Endothelial cell of umbilical vein (primary cell): Measurements from ENCODE around the gene CCL2. TPM values are rescaled to one million over a fixed set of nuclear protein-coding genes. Genes with fewer than 3 reads are reported as not detected.

ENCODE experiments used
- BruUV-seq: library from RNA; stranded (reverse); fragments of 400-500 nt; replicated peaks from 2 replicates; lab custom pipeline; 2021; lab: Mats Ljungman, UMichigan
- CTCF ChIA-PET: fragments of 300-600, 350-600 bp; sonication (Branson Sonifier 250); formaldehyde crosslinking; loops from one replicate; lab custom pipeline; 2021; ENCODE audit warnings: antibody characterized with exemption, inconsistent platforms; lab: Charles Lee
- POLR2A ChIA-PET: fragments of 300-600, 350-600 bp; sonication (Branson Sonifier 250); formaldehyde crosslinking; loops from one replicate; lab custom pipeline; 2021; ENCODE audit warnings: antibody characterized with exemption, inconsistent platforms; lab: Charles Lee
- DNase-seq: peaks from one replicate; pipeline ENCODE4 v3.0.0-alpha.2; 2011; ENCODE audit warnings: low read depth, low spot score
- FAIRE-seq: peaks from 2 replicates; lab custom pipeline; 2011; peaks lifted over from hg19 to GRCh38; lab: Jason Lieb, UNC
- H2AFZ ChIP-seq: 2 replicates; pipeline ENCODE4 v1.6.0; 2012; ENCODE audit warnings: low read depth, low read length, control low read depth, inconsistent platforms
- H3K27ac ChIP-seq: 2 replicates; pipeline ENCODE4 v1.5.1; 2011; ENCODE audit warnings: low read depth, mild to moderate bottlenecking, control low read depth, low read length, moderate library complexity; ENCODE audit not compliant: insufficient read depth
- H3K27me3 ChIP-seq, 2 experiments: 2 replicates each; pipeline versions ENCODE4 v1.6.0 to v1.6.1; 2011; ENCODE audit warnings: low read length in 2 of 2, mixed read lengths in 1 of 2; ENCODE audit not compliant: control insufficient read depth in 2 of 2, insufficient read depth in 2 of 2
- H3K36me3 ChIP-seq, 2 experiments: 2 replicates in 1 of 2; 3 replicates in 1 of 2; pipeline ENCODE4 v1.5.1; 2011; ENCODE audit warnings: low read length in 2 of 2, mild to moderate bottlenecking in 1 of 2, moderate library complexity in 1 of 2; ENCODE audit not compliant: control insufficient read depth in 2 of 2, insufficient read depth in 2 of 2; ENCODE audit errors: extremely low read depth in 1 of 2
- H3K4me1 ChIP-seq: 3 replicates; pipeline ENCODE4 v1.5.1; 2011; ENCODE audit warnings: mild to moderate bottlenecking, low read length; ENCODE audit not compliant: control insufficient read depth, insufficient read depth; ENCODE audit errors: extremely low read depth
- H3K4me2 ChIP-seq: 2 replicates; pipeline ENCODE4 v1.6.1; 2011; ENCODE audit warnings: low read length, control low read depth, mixed read lengths; ENCODE audit not compliant: insufficient read depth
- H3K4me3 ChIP-seq, 3 experiments: fragments of 200-600 bp in 1 of 3; sonication (generic), shearing (Covaris generic) in 1 of 3; replicated peaks in 1 of 3; 2 replicates each; pipeline ENCODE4 v1.5.1; 2011 to 2016; ENCODE audit warnings: control low read depth in 3 of 3, low read length in 3 of 3, mild to moderate bottlenecking in 2 of 3, inconsistent platforms in 1 of 3, low read depth in 1 of 3, moderate library complexity in 1 of 3; ENCODE audit not compliant: insufficient read depth in 1 of 3
- H3K79me2 ChIP-seq: 2 replicates; pipeline ENCODE4 v1.6.0; 2012; ENCODE audit warnings: low read length, inconsistent platforms; ENCODE audit not compliant: control insufficient read depth, insufficient read depth
- H3K9ac ChIP-seq: replicated peaks from 2 replicates; pipeline ENCODE3; 2011; ENCODE audit warnings: low read length, control low read depth; ENCODE audit not compliant: insufficient read depth; ENCODE audit errors: extremely low read depth
- H3K9me1 ChIP-seq: replicated peaks from 3 replicates; pipeline ENCODE4 v1.6.0; 2011; ENCODE audit warnings: mild to moderate bottlenecking, low read length; ENCODE audit not compliant: control insufficient read depth, insufficient read depth; ENCODE audit errors: extremely low read depth
- H3K9me3 ChIP-seq: replicated peaks from 2 replicates; pipeline ENCODE4 v1.5.1; 2012; ENCODE audit warnings: low read length, inconsistent platforms; ENCODE audit not compliant: control insufficient read depth, insufficient read depth
- H4K20me1 ChIP-seq: replicated peaks from 2 replicates; pipeline ENCODE3; 2011; ENCODE audit warnings: mild to moderate bottlenecking, low read length; ENCODE audit not compliant: control insufficient read depth, insufficient read depth; ENCODE audit errors: extremely low read depth
- FOS ChIP-seq: IDR thresholded peaks from 2 replicates; pipeline ENCODE4 v1.6.1; 2011; ENCODE audit warnings: mild to moderate bottlenecking, low read length, moderate library complexity, borderline replicate concordance; ENCODE audit not compliant: insufficient read depth
- GATA2 ChIP-seq: IDR thresholded peaks from 2 replicates; pipeline ENCODE4 v1.7.0; 2011; ENCODE audit warnings: low read depth, mild to moderate bottlenecking, moderate library complexity, mixed read lengths, low read length; ENCODE audit not compliant: insufficient read length, insufficient read depth
- JUN ChIP-seq: IDR thresholded peaks from 2 replicates; pipeline ENCODE4 v1.6.1; 2011; ENCODE audit warnings: borderline replicate concordance, low read depth; ENCODE audit not compliant: insufficient read length, insufficient read depth
- MYC ChIP-seq: IDR thresholded peaks from one replicate; pipeline ENCODE4 v1.6.1; 2011; ENCODE audit warnings: mild to moderate bottlenecking, low read depth, low read length
- POLR2A ChIP-seq: IDR thresholded peaks from 2 replicates; pipeline ENCODE4 v1.6.1; 2012; ENCODE audit warnings: low read depth, mild to moderate bottlenecking, control low read depth, low read length
- dilution Hi-C: fragments of 300-500 bp; cut with MboI; formaldehyde crosslinking; loops from one replicate; pipeline ENCODE4 v1.15.0; 2019; ENCODE audit warnings: low sequenced_read_pairs; ENCODE audit not compliant: extremely low pct_ligation_motif_present
- intact Hi-C: fragments of 100-400 bp; cut with micrococcal nuclease; formaldehyde crosslinking; loops from one replicate; pipeline ENCODE4 v1.10.0; 2022
- polyA plus RNA-seq, 4 experiments: library from polyadenylated mRNA; depleted of rRNA in 3 of 4; stranded (reverse) in 3 of 4; unstranded in 1 of 4; fragments of >200 nt; gene quantifications; 2 replicates each; pipeline versions ENCODE4 v1.2.1 to v1.2.3, GENCODE V29; 2011 to 2012; ENCODE audit warnings: missing spikeins in 1 of 4
- total RNA-seq: library from RNA; stranded (reverse); gene quantifications from 2 replicates; pipeline ENCODE4 v1.2.3, GENCODE V29; 2021
- TF ChIP-seq, protein P1 (sequence below): IDR thresholded peaks from 2 replicates; pipeline ENCODE4 v1.6.1; 2011; ENCODE audit not compliant: insufficient read depth, insufficient read length
- TF ChIP-seq, protein P2 (sequence below), 2 donors: IDR thresholded peaks; 1 replicate in 1 of 2; 2 replicates in 1 of 2; pipeline ENCODE4 v1.5.1; 2011; ENCODE audit warnings: low read length in 2 of 2, mild to moderate bottlenecking in 2 of 2, moderate library complexity in 2 of 2, control low read depth in 1 of 2, inconsistent platforms in 1 of 2, low read depth in 1 of 2; ENCODE audit not compliant: insufficient read depth in 1 of 2; ENCODE audit errors: extremely low read depth in 1 of 2

Gene CCL2
- total and polyA plus RNA-seq, 2 donors (not counting 3 experiments of a cell fraction or from before 2014, with no cell fraction given): 238 to 599 TPM

- intact Hi-C loops: no loop called here
- no peak for FAIRE-seq
These were observed 49.7 kb upstream of the CCL2 start for GRCh38 chr17:34205401-34205800.

More at GRCh38 chr17:34205401-34205800, 49.7 kb upstream of the CCL2 start:
- H3K27ac ChIP-seq: no peak overlapping the region
- CTCF ChIA-PET: interaction anchor here (0.6 to 8.8 kb wide), 4 partner anchors 105 to 1558 kb away, joined by 3 to 561 read pairs (median 103); partner anchors contain the start of genes CCL1 and CCL13
- H3K79me2 ChIP-seq: no peaks in the 10 kb centered on the region
- POLR2A ChIA-PET: no interaction called here
- H3K36me3 ChIP-seq: no peaks in the 10 kb centered on the region
- no peak overlapping the region for H3K4me3 ChIP-seq
- TF ChIP-seq MYC (no peak), POLR2A (no peak), JUN (no peak), FOS (no peak), GATA2 (no peak)
- TF ChIP-seq, protein P1, sequence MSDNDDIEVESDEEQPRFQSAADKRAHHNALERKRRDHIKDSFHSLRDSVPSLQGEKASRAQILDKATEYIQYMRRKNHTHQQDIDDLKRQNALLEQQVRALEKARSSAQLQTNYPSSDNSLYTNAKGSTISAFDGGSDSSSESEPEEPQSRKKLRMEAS: no peak
- TF ChIP-seq, protein P2, sequence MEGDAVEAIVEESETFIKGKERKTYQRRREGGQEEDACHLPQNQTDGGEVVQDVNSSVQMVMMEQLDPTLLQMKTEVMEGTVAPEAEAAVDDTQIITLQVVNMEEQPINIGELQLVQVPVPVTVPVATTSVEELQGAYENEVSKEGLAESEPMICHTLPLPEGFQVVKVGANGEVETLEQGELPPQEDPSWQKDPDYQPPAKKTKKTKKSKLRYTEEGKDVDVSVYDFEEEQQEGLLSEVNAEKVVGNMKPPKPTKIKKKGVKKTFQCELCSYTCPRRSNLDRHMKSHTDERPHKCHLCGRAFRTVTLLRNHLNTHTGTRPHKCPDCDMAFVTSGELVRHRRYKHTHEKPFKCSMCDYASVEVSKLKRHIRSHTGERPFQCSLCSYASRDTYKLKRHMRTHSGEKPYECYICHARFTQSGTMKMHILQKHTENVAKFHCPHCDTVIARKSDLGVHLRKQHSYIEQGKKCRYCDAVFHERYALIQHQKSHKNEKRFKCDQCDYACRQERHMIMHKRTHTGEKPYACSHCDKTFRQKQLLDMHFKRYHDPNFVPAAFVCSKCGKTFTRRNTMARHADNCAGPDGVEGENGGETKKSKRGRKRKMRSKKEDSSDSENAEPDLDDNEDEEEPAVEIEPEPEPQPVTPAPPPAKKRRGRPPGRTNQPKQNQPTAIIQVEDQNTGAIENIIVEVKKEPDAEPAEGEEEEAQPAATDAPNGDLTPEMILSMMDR (IDR thresholded peaks at IDR 0.05; ENCODE audit: extremely low read depth in 1 of 2, insufficient read depth in 1 of 2, low read depth in 1 of 2, low read length in 2 of 2): no peak
- no peaks in the 10 kb centered on the region for H3K9me3 ChIP-seq
- no peak overlapping the region for H2AFZ ChIP-seq
- no peak for DNase-seq
- H3K9ac ChIP-seq: no peak overlapping the region
- peaks cover 2 to 5% of the 10 kb centered on the region in 2 experiments for H3K27me3 ChIP-seq
- H3K4me2 ChIP-seq: no peak overlapping the region
- no TSS peak for BruUV-seq
- dilution Hi-C loops: loop anchor here (25.0 kb wide), 1 partner anchor 107 kb away; the partner anchor contains the start of gene CCL8
- no peaks in the 10 kb centered on the region for H3K9me1 ChIP-seq
- H4K20me1 ChIP-seq: no peaks in the 10 kb centered on the region
- no peaks in the 10 kb centered on the region for H3K4me1 ChIP-seq
